H9 (cell line): ENCODE data around the gene ARHGAP12. TPM values are rescaled to one million over a fixed set of nuclear protein-coding genes. Genes with fewer than 3 reads are reported as not detected.

Experiments used
- DNase-seq: peaks from one replicate; pipeline ENCODE4 v3.0.0-alpha.2; 2017
- H2AFZ ChIP-seq: one replicate; pipeline ENCODE4 v1.6.1; 2013; ENCODE audit warnings: mild to moderate bottlenecking, low read length, control low read depth, moderate library complexity
- H2AK5ac ChIP-seq: 2 replicates; pipeline ENCODE4 v1.6.1; 2013; ENCODE audit warnings: low read length, control low read depth, mixed read lengths; ENCODE audit not compliant: insufficient read length
- H2BK120ac ChIP-seq: one replicate; pipeline ENCODE4 v1.6.1; 2013; ENCODE audit warnings: low read depth, mild to moderate bottlenecking, low read length, control low read depth, inconsistent platforms; ENCODE audit not compliant: poor library complexity, severe bottlenecking
- H2BK12ac ChIP-seq: 2 replicates; pipeline ENCODE4 v1.6.1; 2013; ENCODE audit warnings: low read length, control low read depth, mixed read lengths, low read depth; ENCODE audit not compliant: insufficient read length
- H2BK15ac ChIP-seq: 2 replicates; pipeline ENCODE4 v1.6.1; 2013; ENCODE audit warnings: low read depth, low read length, control low read depth
- H2BK20ac ChIP-seq: one replicate; pipeline ENCODE4 v1.6.1; 2013; ENCODE audit warnings: low read depth, mild to moderate bottlenecking, low read length, control low read depth, inconsistent platforms; ENCODE audit not compliant: poor library complexity, severe bottlenecking
- H2BK5ac ChIP-seq: 2 replicates; pipeline ENCODE4 v1.6.1; 2013; ENCODE audit warnings: low read length, control low read depth, mixed read lengths; ENCODE audit not compliant: insufficient read length
- H3K14ac ChIP-seq: 2 replicates; pipeline ENCODE4 v1.6.1; 2013; ENCODE audit warnings: low read length, control low read depth; ENCODE audit not compliant: insufficient read depth
- H3K18ac ChIP-seq: 2 replicates; pipeline ENCODE4 v1.6.1; 2013; ENCODE audit warnings: low read depth, mild to moderate bottlenecking, mixed read lengths, low read length, control low read depth; ENCODE audit not compliant: insufficient read length
- H3K23ac ChIP-seq: 2 replicates; pipeline ENCODE4 v1.6.1; 2013; ENCODE audit warnings: low read length, control low read depth, mixed read lengths, low read depth; ENCODE audit not compliant: insufficient read length
- H3K23me2 ChIP-seq: 2 replicates; pipeline ENCODE4 v1.6.1; 2013; ENCODE audit warnings: low read depth, mild to moderate bottlenecking, mixed read lengths, low read length, control low read depth; ENCODE audit not compliant: insufficient read length, poor library complexity, severe bottlenecking
- H3K27ac ChIP-seq: 2 replicates; pipeline ENCODE4 v1.5.1; 2013; ENCODE audit warnings: low read length, control low read depth, mixed read lengths, low read depth; ENCODE audit not compliant: insufficient read length
- H3K27me3 ChIP-seq: 2 replicates; pipeline ENCODE4 v1.6.1; 2013; ENCODE audit warnings: low read length, control low read depth, inconsistent platforms; ENCODE audit not compliant: insufficient read depth
- H3K4ac ChIP-seq: 2 replicates; pipeline ENCODE4 v1.6.1; 2013; ENCODE audit warnings: low read depth, mild to moderate bottlenecking, control low read depth, inconsistent platforms, low read length, moderate library complexity
- H3K4me1 ChIP-seq: 2 replicates; pipeline ENCODE4 v1.6.1; 2013; ENCODE audit warnings: low read length, control low read depth, inconsistent platforms; ENCODE audit not compliant: insufficient read depth
- H3K4me2 ChIP-seq: 2 replicates; pipeline ENCODE4 v1.6.1; 2013; ENCODE audit warnings: low read length, control low read depth, mixed read lengths; ENCODE audit not compliant: insufficient read length, insufficient read depth
- H3K56ac ChIP-seq: 2 replicates; pipeline ENCODE4 v1.6.1; 2013; ENCODE audit warnings: low read depth, mild to moderate bottlenecking, mixed read lengths, low read length, control low read depth; ENCODE audit not compliant: insufficient read length
- H3K79me1 ChIP-seq: 2 replicates; pipeline ENCODE4 v1.6.1; 2013; ENCODE audit warnings: low read depth, mild to moderate bottlenecking, moderate library complexity, low read length, control low read depth, inconsistent platforms; ENCODE audit not compliant: insufficient read depth, poor library complexity, severe bottlenecking
- H3K79me2 ChIP-seq: 2 replicates; pipeline ENCODE4 v1.6.1; 2013; ENCODE audit warnings: low read length, control low read depth, inconsistent platforms; ENCODE audit not compliant: insufficient read depth
- H3K9ac ChIP-seq: 2 replicates; pipeline ENCODE4 v1.6.1; 2013; ENCODE audit warnings: low read length, control low read depth, mixed read lengths; ENCODE audit not compliant: insufficient read length; ENCODE audit errors: extremely low read depth
- H3K9me3 ChIP-seq: one replicate; pipeline ENCODE4 v1.6.1; 2013; ENCODE audit warnings: low read depth, low read length, inconsistent platforms; ENCODE audit not compliant: control insufficient read depth
- H3T11ph ChIP-seq: one replicate; pipeline ENCODE4 v1.6.1; 2013; ENCODE audit warnings: mild to moderate bottlenecking, low read length, control low read depth, inconsistent platforms
- H4K20me1 ChIP-seq: one replicate; pipeline ENCODE4 v1.6.1; 2013; ENCODE audit not compliant: control insufficient read depth, insufficient read length, insufficient read depth
- H4K5ac ChIP-seq: 2 replicates; pipeline ENCODE4 v1.6.1; 2013; ENCODE audit warnings: low read depth, mild to moderate bottlenecking, mixed read lengths, low read length, control low read depth; ENCODE audit not compliant: insufficient read length
- H4K8ac ChIP-seq: replicated peaks from 2 replicates; pipeline ENCODE4 v1.6.1; 2013; ENCODE audit warnings: low read length, control low read depth, mixed read lengths, low read depth; ENCODE audit not compliant: insufficient read length
- H4K91ac ChIP-seq: 2 replicates; pipeline ENCODE4 v1.6.1; 2013; ENCODE audit warnings: low read depth, mild to moderate bottlenecking, moderate library complexity, mixed read lengths, low read length, control low read depth; ENCODE audit not compliant: insufficient read length
- H3K27ac Mint-ChIP-seq, 3 experiments: 2 replicates in 2 of 3; 3 replicates in 1 of 3; pipeline ENCODE4 v1.8.0; 2020 to 2021; ENCODE audit warnings: mixed read lengths in 3 of 3, mild to moderate bottlenecking in 1 of 3, moderate library complexity in 1 of 3
- H3K27me3 Mint-ChIP-seq: 2 replicates; pipeline ENCODE4 v1.8.0; 2021; ENCODE audit warnings: low read depth, mild to moderate bottlenecking, moderate library complexity, mixed read lengths
- H3K36me3 Mint-ChIP-seq, 3 experiments: 2 replicates in 2 of 3; 3 replicates in 1 of 3; pipeline ENCODE4 v1.8.0; 2020 to 2021; ENCODE audit warnings: low read depth in 3 of 3, mixed read lengths in 3 of 3; ENCODE audit not compliant: insufficient read depth in 1 of 3
- H3K4me1 Mint-ChIP-seq, 2 experiments: 2 replicates each; pipeline ENCODE4 v1.8.0; 2020; ENCODE audit warnings: mixed read lengths in 2 of 2
- H3K4me3 Mint-ChIP-seq, 2 experiments: 2 replicates in 1 of 2; 3 replicates in 1 of 2; pipeline ENCODE4 v1.8.0; 2020 to 2021; ENCODE audit warnings: mild to moderate bottlenecking in 2 of 2, mixed read lengths in 2 of 2, moderate library complexity in 1 of 2
- H3K9me3 Mint-ChIP-seq, 2 experiments: 2 replicates in 1 of 2; 3 replicates in 1 of 2; pipeline ENCODE4 v1.8.0; 2020; ENCODE audit warnings: mild to moderate bottlenecking in 2 of 2, mixed read lengths in 2 of 2, moderate library complexity in 1 of 2
- WGBS: extraction: QIAGEN DNeasy Blood & Tissue Kit; methylation state at CpG from one replicate; pipeline ENCODE4 v1.1.7; 2013; ENCODE audit warnings: missing lambda C conversion rate, low lambda C conversion rate, mixed read lengths; ENCODE audit not compliant: insufficient read length; ENCODE audit errors: extremely low coverage; 5-methylcytosine and 5-hydroxymethylcytosine counted together
- total RNA-seq: library from RNA; stranded (reverse); gene quantifications from 2 replicates; pipeline ENCODE4 v1.2.1, GENCODE V29; 2021
- TF ChIP-seq, protein P1 (sequence below): fragments of 200-600 bp; sonication (generic); conservative IDR thresholded peaks from 3 replicates; pipeline ENCODE4 v1.8.0; 2021; ENCODE audit warnings: antibody characterized with exemption, mild to moderate bottlenecking

ARHGAP12 gene
- total RNA-seq, 1 experiment from 2014 or later = 34.3 TPM

DNA sequence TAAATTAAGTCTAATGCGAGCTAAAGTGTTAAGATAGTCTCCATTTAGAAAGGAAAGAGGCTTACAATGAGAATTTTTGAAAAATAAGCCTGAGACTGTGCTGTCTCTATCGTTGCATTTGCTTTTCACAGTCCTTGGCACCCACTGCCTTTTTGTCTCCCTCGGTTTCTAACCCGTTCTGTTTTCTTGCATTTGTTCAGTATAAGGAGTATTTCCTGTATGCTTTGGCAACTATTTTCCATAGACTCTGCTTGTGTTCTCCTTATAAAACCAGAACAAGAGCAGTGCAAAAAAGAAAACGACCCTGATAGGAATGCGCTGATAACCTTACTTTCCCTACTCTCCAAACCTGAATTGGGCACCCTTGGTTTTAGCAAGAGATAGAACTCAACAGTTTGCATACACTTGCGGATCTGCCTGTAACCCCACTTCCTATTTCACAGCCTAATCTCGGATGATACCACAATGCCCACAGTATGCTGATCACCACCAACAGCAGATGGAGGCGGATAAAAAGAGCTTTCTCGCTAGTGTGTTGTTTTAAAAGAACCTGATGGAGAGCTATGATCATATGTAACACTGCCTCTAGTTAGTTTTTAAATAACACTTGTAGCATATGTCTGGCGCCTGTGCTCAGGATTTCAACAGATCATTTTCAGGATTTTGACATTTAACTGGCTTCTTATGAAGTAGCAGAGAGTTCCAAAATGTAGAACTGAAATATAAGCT, 1.6 kb upstream of the ARHGAP12 start:
- Histone ChIP-seq H3K18ac (no peak overlapping the region), H2BK20ac (no peak overlapping the region), H3K79me2 (peaks cover 18% of the 10 kb centered on the region; the same call in 1 of the 2 replicates), H3K27me3 (no peaks in the 10 kb centered on the region), H3T11ph (no peak overlapping the region), H4K8ac (no peak overlapping the region), H3K23ac (no peak overlapping the region), H3K9ac (no peak overlapping the region), H4K20me1 (no peaks in the 10 kb centered on the region), H3K79me1 (peaks cover 5% of the 10 kb centered on the region), H3K14ac (no peak overlapping the region), H3K4me1 (0 out of 2 replicates have a peak, but pooled peaks cover 3% of the 10 kb centered on the region), H4K5ac (no peak overlapping the region), H3K4me2 (peak overlapping the region; percentile 87), H3K9me3 (no peaks in the 10 kb centered on the region), H2AFZ (no peak overlapping the region), H3K27ac (no peak overlapping the region), H3K23me2 (peaks cover 10% of the 10 kb centered on the region), H3K56ac (no peak overlapping the region), H2BK12ac (no peak overlapping the region), H2BK5ac (no peak overlapping the region), H2AK5ac (no peak overlapping the region), H3K4ac (no peak overlapping the region), H2BK15ac (no peak overlapping the region), H4K91ac (no peak overlapping the region), H2BK120ac (no peak overlapping the region)
- DNase-seq = no peak
- Mint-ChIP-seq H3K4me1 (peaks cover 25 to 28% of the 10 kb centered on the region in 2 experiments), H3K27ac (no peak overlapping the region), H3K4me3 (peak overlapping the region; percentile 86 to 91), H3K9me3 (no peaks in the 10 kb centered on the region), H3K36me3 (no peaks in the 10 kb centered on the region; a peak in 2 of 7 replicates), H3K27me3 (no peaks in the 10 kb centered on the region)
- TF ChIP-seq, protein P1, sequence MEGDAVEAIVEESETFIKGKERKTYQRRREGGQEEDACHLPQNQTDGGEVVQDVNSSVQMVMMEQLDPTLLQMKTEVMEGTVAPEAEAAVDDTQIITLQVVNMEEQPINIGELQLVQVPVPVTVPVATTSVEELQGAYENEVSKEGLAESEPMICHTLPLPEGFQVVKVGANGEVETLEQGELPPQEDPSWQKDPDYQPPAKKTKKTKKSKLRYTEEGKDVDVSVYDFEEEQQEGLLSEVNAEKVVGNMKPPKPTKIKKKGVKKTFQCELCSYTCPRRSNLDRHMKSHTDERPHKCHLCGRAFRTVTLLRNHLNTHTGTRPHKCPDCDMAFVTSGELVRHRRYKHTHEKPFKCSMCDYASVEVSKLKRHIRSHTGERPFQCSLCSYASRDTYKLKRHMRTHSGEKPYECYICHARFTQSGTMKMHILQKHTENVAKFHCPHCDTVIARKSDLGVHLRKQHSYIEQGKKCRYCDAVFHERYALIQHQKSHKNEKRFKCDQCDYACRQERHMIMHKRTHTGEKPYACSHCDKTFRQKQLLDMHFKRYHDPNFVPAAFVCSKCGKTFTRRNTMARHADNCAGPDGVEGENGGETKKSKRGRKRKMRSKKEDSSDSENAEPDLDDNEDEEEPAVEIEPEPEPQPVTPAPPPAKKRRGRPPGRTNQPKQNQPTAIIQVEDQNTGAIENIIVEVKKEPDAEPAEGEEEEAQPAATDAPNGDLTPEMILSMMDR = no peak
- no CpG with 5 or more reads among the region's 11 CpGs for WGBS
